Hippocampal formation (tissue), 2 donors: Measurements from ENCODE around the gene KHK.
A peak's percentile ranks its signal among the peaks of the same experiment; 100 is the strongest.

Experiments
- DNase-seq, 2 donors: peaks; one replicate each; lab custom pipeline; 2025; lab: John Stamatoyannopoulos, UW

The KHK gene

DNA sequence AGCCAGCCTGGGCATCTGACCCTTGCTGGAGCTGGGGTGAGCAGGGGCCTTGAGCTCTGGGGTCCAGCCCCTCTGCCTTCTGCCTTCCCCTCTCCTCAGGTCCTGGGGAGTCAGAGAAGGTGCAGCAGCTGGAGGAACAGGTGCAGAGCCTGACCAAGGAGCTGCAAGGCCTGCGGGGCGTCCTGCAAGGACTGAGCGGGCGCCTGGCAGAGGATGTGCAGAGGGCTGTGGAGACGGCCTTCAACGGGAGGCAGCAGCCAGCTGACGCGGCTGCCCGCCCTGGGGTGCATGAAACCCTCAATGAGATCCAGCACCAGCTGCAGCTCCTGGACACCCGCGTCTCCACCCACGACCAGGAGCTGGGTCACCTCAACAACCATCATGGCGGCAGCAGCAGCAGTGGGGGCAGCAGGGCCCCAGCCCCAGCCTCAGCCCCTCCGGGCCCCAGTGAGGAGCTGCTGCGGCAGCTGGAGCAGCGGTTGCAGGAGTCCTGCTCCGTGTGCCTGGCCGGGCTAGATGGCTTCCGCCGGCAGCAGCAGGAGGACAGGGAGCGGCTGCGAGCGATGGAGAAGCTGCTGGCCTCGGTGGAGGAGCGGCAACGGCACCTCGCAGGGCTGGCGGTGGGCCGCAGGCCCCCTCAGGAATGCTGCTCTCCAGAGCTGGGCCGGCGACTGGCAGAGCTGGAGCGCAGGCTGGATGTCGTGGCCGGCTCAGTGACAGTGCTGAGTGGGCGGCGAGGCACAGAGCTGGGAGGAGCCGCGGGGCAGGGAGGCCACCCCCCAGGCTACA, 4.4 kb upstream of the KHK start:
- DNase-seq, result no peak

DNA sequence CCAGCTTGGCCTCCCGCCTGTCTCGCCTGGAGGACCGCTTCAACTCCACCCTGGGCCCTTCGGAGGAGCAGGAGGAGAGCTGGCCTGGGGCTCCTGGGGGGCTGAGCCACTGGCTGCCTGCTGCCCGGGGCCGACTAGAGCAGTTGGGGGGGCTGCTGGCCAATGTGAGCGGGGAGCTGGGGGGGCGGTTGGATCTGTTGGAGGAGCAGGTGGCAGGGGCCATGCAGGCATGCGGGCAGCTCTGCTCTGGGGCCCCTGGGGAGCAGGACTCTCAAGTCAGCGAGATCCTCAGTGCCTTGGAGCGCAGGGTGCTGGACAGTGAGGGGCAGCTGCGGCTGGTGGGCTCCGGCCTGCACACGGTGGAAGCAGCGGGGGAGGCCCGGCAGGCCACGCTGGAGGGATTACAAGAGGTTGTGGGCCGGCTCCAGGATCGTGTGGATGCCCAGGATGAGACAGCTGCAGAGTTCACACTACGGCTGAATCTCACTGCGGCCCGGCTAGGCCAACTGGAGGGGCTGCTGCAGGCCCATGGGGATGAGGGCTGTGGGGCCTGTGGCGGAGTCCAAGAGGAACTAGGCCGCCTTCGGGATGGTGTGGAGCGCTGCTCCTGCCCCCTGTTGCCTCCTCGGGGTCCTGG, 3.7 kb upstream of the KHK start:
- no peak for DNase-seq

DNA sequence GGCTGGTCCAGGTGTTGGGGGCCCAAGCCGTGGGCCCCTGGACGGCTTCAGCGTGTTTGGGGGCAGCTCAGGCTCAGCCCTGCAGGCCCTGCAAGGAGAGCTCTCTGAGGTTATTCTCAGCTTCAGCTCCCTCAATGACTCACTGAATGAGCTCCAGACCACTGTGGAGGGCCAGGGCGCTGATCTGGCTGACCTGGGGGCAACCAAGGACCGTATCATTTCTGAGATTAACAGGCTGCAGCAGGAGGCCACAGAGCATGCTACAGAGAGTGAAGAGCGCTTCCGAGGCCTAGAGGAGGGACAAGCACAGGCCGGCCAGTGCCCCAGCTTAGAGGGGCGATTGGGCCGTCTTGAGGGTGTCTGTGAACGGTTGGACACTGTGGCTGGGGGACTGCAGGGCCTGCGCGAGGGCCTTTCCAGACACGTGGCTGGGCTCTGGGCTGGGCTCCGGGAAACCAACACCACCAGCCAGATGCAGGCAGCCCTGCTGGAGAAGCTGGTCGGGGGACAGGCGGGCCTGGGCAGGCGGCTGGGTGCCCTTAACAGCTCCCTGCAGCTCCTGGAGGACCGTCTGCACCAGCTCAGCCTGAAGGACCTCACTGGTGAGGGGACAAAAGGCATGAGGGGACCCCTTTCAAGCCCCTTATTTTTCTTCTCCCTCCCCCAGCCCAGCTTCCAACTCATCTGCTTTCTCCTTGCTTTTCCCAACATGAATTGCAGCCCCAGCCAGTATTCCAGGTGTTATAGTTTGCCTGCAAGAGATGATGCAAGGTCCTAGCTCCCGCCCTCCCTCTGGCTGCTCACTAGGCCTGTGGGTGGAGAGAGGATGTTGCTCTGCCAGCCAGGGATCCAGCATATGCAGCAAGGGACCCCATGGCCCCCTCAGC, 2.9 kb upstream of the KHK start:
- DNase-seq, result no peak

DNA sequence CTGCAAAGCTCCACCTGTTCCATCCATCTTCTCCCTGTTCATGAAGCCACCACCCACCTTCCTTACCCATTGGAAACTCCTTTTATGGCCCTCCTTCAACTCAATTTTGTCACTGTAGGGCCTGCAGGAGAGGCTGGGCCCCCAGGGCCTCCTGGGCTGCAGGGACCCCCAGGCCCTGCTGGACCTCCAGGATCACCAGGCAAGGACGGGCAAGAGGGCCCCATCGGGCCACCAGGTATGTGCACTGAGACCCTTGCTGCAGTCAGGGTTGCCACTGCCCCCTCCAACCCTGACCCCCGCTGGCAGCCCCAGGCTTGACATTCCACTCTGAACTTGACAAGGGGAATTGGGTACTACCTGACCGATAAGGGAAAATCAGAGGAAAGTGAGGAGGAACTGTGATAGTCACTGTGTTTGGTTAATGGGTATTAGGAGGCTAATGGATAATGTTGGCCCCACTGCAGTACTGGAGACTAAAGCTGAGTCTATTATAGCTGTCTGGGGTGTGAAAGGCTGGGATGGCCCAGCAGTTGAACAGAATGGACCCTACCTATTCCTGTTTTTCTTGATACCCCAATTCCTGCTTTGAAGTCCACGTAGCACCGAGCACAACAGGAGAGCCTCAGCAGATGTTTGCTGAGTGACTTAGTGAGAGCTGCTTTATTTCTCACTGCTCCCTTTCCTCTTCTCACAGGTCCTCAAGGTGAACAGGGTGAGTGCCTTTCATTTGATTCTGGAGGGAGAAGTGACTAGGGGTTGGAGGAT, 2.1 kb upstream of the KHK start:
- no peak for DNase-seq

DNA sequence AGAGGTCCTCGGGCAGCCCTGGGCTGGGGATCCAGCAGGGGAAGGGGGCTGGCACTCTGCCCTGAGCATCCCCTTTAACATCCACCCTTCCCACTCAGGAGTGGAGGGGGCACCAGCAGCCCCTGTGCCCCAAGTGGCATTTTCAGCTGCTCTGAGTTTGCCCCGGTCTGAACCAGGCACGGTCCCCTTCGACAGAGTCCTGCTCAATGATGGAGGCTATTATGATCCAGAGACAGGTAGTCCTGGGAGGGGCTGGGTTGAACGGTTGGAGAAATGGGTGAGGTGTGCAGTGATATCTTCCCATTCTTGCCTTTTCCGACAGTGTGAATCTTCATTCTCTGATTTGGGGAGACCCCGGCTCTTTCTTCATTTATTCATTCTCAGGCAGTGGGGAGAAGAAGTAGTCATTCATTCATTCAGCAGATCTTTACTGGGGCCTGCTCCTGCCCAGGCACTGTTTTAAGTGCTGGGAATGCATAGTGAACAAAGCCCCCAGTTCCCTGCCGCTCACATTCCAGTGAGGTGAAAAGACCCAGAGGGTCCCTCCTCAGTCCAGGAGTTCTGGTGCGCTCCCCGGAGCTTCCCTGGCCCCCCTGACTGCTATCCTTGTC, 1.4 kb upstream of the KHK start:
- no peak for DNase-seq

DNA sequence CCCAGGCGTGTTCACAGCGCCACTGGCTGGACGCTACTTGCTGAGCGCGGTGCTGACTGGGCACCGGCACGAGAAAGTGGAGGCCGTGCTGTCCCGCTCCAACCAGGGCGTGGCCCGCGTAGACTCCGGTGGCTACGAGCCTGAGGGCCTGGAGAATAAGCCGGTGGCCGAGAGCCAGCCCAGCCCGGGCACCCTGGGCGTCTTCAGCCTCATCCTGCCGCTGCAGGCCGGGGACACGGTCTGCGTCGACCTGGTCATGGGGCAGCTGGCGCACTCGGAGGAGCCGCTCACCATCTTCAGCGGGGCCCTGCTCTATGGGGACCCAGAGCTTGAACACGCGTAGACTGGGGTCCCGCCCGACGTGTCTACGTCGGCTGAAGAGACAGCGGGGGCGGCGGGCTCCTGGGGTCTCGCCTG, 891 bp upstream of the KHK start:
- DNase-seq, result peak; percentile 49 to 62

DNA sequence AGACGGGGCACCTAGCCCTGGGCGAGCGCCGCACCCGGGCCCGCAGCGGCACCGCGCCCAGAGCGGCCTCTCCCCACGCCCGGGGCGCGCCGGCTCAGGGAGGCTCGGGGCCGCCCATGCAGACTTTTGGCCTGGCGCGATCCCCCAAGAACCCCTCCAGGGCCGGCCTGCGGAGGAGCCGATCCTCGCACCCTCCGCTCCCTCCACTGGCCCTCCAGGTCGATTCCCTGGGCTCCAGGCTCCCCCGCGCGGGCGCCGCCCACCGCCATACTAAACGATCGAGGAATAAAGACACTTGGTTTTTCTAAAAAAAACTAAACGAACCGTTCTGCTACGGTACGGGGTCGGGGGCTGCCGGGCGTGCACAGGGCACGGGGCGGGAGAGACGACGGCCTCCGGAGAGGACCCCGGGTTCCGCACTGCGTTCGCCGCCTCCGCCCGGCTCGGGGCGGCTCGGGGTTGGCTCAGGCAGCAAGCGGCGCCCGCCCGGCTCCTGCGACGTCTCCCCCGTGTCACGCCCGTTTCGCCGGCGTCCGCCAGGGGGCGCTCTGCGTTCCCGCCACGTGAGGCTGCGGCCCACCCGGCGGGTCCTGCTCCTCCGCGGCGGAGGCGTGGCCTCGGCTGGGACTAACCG, 365 bp upstream of the KHK start:
- DNase-seq, result peak; percentile 92 to 94

DNA sequence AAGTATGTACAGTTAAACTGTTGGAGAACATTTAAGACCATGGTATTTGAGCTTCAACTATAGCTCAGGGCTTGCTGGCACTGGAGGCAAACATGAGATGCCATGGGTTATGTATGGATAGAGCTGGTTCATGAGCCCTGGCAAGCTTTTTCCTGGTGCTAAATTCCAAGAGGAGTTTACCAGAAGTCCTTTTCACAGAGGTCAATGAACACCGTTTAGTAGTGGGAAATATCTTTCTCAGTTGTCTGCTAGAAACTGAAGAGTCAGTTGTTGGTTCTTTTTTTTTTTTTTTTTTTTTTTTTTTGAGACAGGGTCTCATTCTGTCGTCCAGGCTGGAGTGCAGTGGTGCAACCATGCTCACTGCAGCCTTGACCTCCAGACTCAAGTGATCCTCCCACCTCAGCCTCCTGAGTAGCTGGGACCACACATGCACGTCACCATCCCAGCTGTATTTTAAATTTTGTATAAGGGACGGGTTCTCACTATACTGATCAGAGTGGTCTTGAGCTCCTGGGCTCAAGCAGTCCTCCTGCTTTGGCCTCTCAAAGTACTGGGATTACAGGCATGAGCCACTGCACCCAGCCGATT, 1.3 kb downstream of the KHK start:
- no peak for DNase-seq

DNA sequence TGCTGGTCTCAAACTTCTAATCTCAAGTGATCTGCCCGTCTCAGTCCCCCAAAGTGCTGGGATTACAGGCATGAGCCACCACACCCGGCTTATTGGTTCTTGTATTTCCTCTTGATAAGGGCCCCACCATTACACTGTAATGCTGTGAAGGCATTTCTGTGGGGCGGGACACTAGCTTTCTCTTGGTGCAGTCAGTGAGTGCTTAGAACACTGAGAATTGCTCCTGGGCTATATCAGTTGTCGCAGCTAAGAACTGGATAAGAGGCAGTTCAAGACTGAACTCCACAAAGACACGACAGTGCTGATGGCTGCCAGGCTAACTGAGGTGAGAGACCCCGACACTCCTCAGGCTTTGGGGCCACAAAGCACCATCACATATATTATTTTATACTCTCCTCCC, 2.1 kb downstream of the KHK start:
- DNase-seq, result no peak

DNA sequence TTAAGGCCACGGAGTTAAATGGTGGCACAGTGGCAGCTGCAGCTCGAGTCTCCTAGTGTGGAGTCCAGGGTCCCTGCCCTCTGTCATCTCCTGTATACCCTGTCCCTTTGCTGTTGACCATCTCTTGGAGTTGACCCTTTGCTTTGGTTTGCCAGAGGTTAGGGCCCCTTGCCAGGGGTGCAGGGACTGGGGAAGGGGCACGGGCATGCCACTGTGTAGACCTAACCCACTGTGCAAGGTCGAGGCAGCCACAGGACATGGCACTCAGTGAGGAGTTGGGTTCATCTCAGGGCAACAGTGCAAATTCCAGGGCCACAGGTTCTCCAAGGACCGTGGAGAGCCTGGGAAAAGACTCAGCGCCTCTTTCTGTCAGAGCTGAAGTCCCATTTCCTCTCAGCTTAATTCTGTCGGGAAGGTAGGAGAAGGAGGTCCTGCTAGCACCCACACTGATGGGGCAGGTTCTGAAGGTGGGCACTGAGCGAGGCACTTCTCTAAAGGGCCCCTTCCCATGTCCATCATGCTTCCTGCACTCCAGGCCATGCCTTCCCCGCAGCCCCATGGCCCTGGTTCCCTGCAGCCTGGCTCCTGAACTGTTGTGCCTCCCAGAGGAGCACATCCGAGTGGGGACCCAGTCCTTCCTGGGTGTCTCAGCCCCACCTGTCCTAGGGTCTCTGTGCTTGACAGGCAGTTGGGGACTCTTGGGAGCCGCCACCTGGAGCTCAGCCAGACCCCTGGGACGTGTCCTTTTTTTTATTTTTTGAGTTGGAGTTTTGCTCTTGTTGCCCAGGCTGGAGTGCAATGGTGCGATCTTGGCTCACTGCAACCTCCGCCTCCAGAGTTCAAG, 2.8 kb downstream of the KHK start:
- no peak for DNase-seq

DNA sequence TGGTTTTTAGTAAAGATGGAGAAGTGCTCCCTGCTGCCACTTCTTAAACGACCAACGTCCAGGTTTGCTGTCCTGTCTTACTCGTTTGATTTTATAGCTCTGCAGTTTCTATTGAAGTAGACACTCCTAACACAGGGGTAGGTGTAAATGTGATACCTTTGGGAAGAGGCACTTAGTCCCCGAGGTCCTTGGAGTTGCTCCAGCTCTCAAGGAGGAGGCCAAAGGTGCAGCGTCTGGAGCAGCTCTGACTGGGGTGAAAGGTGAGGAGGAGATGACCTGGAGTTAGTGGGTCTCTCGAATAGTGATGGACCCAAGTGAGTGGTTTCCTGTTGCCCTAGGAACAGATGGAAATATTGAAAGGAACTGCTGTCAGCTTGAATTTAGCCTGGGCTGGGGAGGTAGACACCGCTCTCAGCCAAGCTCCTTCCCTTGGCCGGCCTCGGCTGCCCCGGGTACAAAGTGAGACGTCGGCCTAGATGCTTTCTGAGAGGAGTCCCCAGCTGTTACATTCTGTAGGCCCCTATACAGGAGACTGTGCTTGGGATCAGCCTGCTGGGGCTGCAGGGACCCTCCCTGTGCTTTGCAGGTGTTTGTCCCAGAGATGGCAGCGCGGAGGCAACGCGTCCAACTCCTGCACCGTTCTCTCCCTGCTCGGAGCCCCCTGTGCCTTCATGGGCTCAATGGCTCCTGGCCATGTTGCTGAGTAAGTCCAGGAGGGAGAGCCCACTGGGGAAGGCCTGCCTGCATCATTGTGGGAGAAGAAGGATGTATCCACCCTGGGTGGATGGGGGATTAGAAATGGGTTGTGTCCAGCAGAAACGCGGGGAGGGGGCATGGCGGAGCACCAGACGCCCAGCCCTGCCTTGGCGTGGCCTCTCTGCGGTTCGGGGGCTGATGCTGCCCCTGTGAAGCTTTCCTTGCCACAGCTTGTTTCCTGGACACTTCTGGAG, 5.4 kb downstream of the KHK start:
- DNase-seq, result no peak

DNA sequence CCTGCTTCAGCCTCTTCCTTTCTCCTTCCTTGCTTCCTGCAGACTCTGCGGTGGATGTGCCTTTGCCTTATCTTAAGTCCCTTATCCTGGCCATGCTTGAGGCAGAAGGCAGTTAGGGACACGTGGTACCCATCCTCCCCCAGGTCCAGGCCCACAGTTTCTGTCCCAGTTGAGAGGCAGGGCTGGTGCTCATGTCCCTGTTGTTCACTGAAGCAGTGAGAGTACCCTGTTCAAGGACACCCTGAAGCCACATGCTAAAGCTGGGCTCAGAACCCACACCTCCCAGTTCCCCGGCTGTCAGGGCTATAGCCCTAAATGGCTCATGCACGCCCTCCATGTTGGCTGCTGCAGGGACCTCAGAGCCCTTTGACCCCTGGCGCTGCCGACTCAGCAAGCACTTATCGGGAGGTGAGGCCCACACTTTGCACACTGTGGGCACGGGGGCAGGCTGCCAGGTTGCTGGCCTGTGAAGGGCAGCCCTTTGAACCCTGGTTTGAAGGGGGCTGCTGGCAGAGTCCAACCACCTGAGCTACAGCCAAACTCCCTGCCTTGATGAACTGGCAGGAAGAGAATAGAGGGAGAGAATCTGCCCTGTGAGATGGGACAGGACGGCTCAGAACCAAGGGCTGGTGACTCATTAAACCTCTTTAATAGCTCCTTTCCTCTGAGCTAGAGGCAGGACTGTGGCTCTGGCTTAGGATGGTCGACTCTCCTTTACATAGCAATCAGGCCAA, 6.3 kb downstream of the KHK start:
- DNase-seq, result no peak

DNA sequence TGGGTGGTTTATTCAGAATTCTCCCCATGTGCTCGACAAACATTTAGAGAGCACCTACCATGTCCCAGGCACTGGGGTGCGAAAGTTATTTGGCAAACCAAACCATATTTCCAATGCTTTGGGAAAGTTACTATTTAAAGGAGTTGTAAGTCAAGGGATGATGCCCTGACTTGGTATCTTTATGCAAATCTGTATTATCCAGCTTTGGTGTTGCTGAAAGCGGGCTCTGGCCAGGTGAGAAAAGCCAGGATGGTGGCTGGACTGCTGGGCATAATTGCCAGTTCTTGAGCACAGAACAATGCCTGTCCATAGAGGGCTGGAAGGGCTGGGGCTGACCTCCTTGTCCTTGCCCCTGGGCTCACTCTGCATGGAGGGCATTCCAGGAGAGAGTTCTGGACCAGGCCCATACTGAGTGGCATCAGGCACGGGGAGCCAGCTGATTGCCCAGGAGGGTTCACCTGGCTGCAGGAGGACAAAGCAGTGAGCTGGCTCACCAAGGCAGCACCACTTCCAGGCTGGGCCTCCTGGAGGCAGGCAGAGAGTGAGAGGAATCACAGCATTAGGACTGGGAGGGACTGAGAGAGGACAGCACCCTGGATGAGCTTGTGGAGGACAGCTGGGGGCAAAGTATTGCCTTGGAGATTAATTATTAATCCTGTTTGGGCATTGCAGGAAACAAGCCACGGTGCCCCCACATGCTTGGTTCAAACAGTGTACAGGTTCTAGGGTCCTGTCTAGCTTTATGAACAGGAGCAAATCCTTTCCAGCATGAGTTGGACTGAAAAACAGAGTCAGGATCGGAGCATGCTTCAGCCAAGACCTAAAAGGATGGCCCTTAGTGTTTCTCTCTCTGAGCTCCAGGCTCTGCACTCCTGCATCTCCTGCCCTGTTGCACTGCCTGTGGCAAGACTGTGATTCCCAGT, 7.1 kb downstream of the KHK start:
- no peak for DNase-seq

DNA sequence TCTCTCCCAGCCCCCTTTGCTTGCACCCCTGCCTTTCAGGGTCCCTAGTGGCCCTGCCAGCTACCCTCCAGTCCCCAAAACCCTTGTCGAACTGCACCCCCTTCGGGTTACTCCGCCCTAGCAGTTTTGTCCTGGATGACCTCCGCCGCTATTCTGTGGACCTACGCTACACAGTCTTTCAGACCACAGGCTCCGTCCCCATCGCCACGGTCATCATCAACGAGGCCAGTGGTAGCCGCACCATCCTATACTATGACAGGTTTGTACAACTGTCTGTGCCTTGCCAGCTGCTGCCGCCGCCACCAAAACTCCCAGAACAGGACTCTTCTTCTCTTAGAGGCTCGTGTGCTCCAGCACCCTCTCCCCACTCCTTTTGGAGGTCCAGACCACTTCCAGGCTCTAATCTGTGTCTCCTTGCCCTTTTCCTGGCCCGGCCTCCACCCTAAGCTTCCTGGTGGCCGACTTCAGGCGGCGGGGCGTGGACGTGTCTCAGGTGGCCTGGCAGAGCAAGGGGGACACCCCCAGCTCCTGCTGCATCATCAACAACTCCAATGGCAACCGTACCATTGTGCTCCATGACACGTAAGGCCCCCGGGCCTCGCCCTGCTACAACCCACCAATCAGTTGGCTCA, 7.9 kb downstream of the KHK start:
- DNase-seq, result no peak

DNA sequence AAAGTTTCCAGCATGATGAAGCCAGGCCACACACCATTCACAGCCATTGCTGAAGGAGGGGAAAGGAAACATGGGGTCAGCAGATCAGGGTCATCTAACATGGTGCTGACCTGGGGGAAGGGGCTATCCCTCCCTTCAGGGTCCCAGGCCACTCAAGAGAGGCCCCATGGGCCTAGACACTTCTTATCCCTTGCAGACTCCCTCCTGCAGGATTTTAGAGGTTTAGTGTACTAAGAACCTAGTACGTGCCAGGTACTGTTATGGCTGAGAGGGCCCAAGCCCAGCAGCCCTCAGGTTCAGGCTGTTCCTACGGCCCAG, 8.8 kb downstream of the KHK start:
- DNase-seq, result no peak
